HFF-Myc (cell line): ENCODE data around the gene UHRF2.

Source experiments
- DNase-seq: peaks from one replicate; pipeline ENCODE4 v3.0.0-alpha.2; 2011; ENCODE audit warnings: low read depth; ENCODE audit errors: extremely low read depth
- H3K4me3 ChIP-seq: replicated peaks from 2 replicates; pipeline ENCODE4 v1.5.1; 2011; ENCODE audit warnings: low read depth, mild to moderate bottlenecking, control low read depth, low read length
- TF ChIP-seq, protein P1 (sequence below): IDR thresholded peaks from 2 replicates; pipeline ENCODE4 v1.5.1; 2012; ENCODE audit warnings: mild to moderate bottlenecking, low read depth, low read length, control low read depth; ENCODE audit errors: missing control alignments

UHRF2 gene

DNA sequence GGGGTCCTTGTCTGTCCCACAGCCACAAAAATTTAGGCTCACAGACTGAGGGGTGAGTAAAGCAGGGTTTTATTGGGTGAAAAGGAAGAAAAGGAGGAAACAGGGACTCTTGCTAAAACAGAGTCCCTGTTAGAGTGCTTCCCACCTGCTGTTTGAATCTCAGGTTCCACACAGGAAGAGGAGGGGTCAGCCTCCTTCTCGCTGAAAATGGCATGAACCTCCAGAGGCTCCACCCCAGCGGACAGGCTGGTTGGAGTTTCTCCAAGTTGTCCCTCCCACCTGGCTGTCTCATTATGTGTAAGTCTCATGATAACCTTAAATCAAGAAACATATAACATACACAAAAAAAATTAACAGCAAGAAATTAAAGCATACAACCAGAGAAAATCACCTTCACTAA, 28.3 kb upstream of the UHRF2 start:
- no peak for DNase-seq
- TF ChIP-seq, protein P1, sequence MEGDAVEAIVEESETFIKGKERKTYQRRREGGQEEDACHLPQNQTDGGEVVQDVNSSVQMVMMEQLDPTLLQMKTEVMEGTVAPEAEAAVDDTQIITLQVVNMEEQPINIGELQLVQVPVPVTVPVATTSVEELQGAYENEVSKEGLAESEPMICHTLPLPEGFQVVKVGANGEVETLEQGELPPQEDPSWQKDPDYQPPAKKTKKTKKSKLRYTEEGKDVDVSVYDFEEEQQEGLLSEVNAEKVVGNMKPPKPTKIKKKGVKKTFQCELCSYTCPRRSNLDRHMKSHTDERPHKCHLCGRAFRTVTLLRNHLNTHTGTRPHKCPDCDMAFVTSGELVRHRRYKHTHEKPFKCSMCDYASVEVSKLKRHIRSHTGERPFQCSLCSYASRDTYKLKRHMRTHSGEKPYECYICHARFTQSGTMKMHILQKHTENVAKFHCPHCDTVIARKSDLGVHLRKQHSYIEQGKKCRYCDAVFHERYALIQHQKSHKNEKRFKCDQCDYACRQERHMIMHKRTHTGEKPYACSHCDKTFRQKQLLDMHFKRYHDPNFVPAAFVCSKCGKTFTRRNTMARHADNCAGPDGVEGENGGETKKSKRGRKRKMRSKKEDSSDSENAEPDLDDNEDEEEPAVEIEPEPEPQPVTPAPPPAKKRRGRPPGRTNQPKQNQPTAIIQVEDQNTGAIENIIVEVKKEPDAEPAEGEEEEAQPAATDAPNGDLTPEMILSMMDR, result no peak
- H3K4me3 ChIP-seq, result no peak overlapping the region

DNA sequence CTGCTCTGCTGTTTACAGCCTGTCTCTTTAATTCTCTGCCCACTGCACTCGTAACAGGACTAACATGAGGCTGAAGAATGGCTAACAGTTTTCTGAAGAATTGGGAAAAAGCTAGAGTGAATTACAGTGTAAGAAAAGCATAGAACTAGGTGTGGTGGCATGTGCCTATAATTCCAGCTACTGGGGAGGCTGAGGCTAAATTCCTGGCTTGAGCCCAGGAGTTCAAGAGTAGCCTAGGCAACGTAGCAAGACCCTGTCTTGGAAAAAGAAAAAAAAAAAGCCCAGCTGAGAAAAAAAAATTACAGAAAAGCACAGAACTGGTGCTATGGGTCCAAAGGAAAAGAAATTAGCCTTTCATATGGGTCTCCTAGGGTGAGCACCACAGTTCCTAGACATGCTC, 13.9 kb upstream of the UHRF2 start:
- no peak overlapping the region for H3K4me3 ChIP-seq
- no peak for DNase-seq
- TF ChIP-seq, protein P1, result no peak

DNA sequence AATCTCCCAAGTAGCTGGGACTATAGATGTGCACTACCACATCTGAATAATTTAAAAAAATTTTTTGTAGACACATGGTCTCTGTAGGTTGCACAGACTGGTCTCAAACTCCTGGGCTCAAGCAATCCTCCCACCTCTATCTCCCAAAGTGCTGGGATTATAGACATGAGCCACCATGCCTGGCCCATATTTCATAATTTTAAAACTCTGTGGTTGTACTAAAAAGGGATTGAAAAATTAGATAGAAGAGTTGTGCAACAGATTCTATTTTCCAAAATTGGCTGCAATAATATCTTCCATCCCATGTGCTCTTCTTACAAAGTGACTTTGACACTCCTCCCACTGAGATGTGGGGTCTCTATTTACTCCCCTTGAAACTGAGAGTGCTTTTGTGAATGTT, 7.6 kb upstream of the UHRF2 start:
- no peak for DNase-seq
- TF ChIP-seq, protein P1, result no peak
- no peak overlapping the region for H3K4me3 ChIP-seq

DNA sequence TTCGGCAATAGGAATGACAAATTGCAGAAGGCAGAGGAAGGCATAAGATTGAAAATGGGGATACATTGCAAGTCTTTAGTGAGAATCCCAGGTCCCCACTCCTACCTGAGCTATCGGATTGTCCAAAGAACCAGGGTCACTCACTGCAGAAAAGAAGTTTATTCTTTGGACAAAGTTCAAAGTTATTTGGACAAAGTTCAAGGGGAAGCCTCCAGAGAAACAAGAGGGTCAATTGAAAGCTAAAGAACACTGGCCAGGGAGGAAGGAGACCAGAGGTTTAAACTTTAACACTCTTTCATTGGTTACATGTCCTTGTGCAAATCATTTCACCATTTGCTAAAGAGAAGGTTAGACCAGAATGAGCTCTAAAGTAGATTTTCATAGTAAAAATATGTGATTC, 5.2 kb upstream of the UHRF2 start:
- no peak for DNase-seq
- H3K4me3 ChIP-seq, result no peak overlapping the region
- TF ChIP-seq, protein P1, result no peak

DNA sequence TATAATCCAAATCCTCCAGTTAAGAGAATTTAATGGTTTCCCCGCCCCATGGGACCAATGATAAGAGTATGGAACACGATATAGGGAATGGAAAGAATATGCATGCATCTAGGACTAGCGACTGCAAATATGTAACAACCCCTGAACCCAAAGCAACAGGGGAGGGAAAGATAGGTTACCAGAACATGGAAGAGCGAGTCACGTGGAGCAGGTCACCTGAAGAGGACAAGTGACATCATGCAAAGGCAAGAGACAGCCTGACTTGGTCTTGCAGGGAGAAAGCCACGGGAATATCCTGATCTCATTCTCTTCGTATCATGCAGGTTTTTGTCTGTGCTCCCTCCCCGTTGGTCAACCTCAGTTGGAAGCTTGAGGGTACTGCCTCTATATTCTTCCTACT, 4.7 kb upstream of the UHRF2 start:
- H3K4me3 ChIP-seq, result no peak overlapping the region
- TF ChIP-seq, protein P1, result no peak
- DNase-seq, result no peak

DNA sequence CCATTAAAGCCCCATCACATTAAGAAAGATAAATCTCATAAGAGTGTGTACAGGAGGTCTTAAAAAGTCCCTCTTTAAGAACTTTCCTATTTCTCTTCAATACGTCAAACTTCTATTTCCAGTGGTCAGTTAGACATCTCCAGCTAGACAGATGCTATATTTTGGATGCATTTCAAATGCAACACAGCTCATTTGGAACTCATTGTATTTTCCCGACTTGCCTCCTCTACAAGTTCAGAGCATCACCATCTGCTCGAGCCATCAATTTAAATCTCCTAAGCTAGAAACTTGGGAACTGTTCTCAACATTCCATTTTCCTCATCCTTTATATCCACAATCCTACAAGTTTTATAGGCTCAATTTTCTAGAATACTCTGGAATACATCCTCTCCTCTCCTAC, 3.2 kb upstream of the UHRF2 start:
- DNase-seq, result no peak
- TF ChIP-seq, protein P1, result no peak
- H3K4me3 ChIP-seq, result no peak overlapping the region

DNA sequence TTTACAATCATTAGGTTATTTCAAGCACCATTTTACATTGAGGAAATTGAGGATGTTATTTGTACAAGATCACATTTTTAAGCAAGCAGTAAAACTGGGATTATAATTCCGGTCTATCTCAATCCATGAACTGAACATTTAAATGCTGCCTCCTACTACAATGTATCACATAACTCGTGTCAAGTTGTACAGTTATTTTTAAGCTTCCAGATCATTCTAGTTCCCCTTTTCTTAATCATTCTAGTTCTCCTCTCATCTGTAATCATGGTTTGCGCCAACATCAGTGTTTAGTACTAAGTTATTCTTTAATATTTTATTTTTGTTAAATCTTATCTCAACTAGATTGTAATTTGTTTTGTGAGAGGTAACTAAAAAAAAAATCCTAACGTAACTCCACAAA, 2.4 kb upstream of the UHRF2 start:
- H3K4me3 ChIP-seq, result no peak overlapping the region
- no peak for DNase-seq
- TF ChIP-seq, protein P1, result no peak
